ENCODE data around the gene ZNF710.

Gene ZNF710

GRCh38 chr15:89991312-89991711 lies 9.8 kb upstream of the ZNF710 start:
- no peak for DNase-seq (ENCODE audit: low read depth in 2 of 3, low spot score in 2 of 3)

- no peak for DNase-seq (ENCODE audit: low read depth in 2 of 3, low spot score in 2 of 3)
Measured at GRCh38 chr15:89993349-89993748, 7.8 kb upstream of the ZNF710 start.

- no peak for DNase-seq (ENCODE audit: low read depth in 2 of 3, low spot score in 2 of 3)
Measured at GRCh38 chr15:89997079-89997478, 4.0 kb upstream of the ZNF710 start.

GRCh38 chr15:89998141-89998661 lies 2.9 kb upstream of the ZNF710 start:
- no peak for DNase-seq (ENCODE audit: low read depth in 2 of 3, low spot score in 2 of 3)

GRCh38 chr15:89998923-89999675 lies 2.0 kb upstream of the ZNF710 start:
- no peak for DNase-seq (ENCODE audit: low read depth in 2 of 3, low spot score in 2 of 3)

GRCh38 chr15:89999676-90000185 lies 1.4 kb upstream of the ZNF710 start:
- no peak for DNase-seq (ENCODE audit: low read depth in 2 of 3, low spot score in 2 of 3)

- DNase-seq (ENCODE audit: low read depth in 2 of 3, low spot score in 2 of 3) = no peak
Measured at GRCh38 chr15:90000186-90001001, 730 bp upstream of the ZNF710 start.

- DNase-seq (ENCODE audit: low read depth in 2 of 3, low spot score in 2 of 3) = peak in 1 of 3 experiments; percentile 31
Measured at GRCh38 chr15:90001683-90002427, 731 bp downstream of the ZNF710 start.

GRCh38 chr15:90002428-90002844 lies 1.3 kb downstream of the ZNF710 start:
- DNase-seq (ENCODE audit: low read depth in 2 of 3, low spot score in 2 of 3) = peak in 1 of 3 experiments; percentile 27

- DNase-seq (ENCODE audit: low read depth in 2 of 3, low spot score in 2 of 3) = no peak
Measured at GRCh38 chr15:90003736-90004135, 2.6 kb downstream of the ZNF710 start.

- DNase-seq (ENCODE audit: low read depth in 2 of 3, low spot score in 2 of 3) = no peak
Measured at GRCh38 chr15:90004252-90004651, 3.1 kb downstream of the ZNF710 start.

- no peak for DNase-seq (ENCODE audit: low read depth in 2 of 3, low spot score in 2 of 3)
Measured at GRCh38 chr15:90004671-90005070, 3.5 kb downstream of the ZNF710 start.

GRCh38 chr15:90006217-90007075 lies 5.3 kb downstream of the ZNF710 start:
- no peak for DNase-seq (ENCODE audit: low read depth in 2 of 3, low spot score in 2 of 3)

GRCh38 chr15:90007076-90007460 lies 5.9 kb downstream of the ZNF710 start:
- no peak for DNase-seq (ENCODE audit: low read depth in 2 of 3, low spot score in 2 of 3)

- no peak for DNase-seq (ENCODE audit: low read depth in 2 of 3, low spot score in 2 of 3)
Measured at GRCh38 chr15:90008607-90009006, 7.5 kb downstream of the ZNF710 start.

GRCh38 chr15:90009301-90010022 lies 8.3 kb downstream of the ZNF710 start:
- DNase-seq (ENCODE audit: low read depth in 2 of 3, low spot score in 2 of 3) = no peak

GRCh38 chr15:90011705-90012104 lies 10.6 kb downstream of the ZNF710 start:
- no peak for DNase-seq (ENCODE audit: low read depth in 2 of 3, low spot score in 2 of 3)

- DNase-seq (ENCODE audit: low read depth in 2 of 3, low spot score in 2 of 3) = no peak
Measured at GRCh38 chr15:90013503-90013937, 12.4 kb downstream of the ZNF710 start.

- DNase-seq (ENCODE audit: low read depth in 2 of 3, low spot score in 2 of 3) = no peak
Measured at GRCh38 chr15:90015294-90015693, 14.2 kb downstream of the ZNF710 start.

- DNase-seq (ENCODE audit: low read depth in 2 of 3, low spot score in 2 of 3) = no peak
Measured at GRCh38 chr15:90015749-90016148, 14.6 kb downstream of the ZNF710 start.

Data from activated CD8-positive, alpha-beta memory T cell treated with anti-CD3 and anti-CD28 coated beads for 48 hours (primary cell).